ENCODE results near the gene DXO. TPM values are rescaled to one million over a fixed set of nuclear protein-coding genes. Genes with fewer than 3 reads are reported as not detected.
A peak's percentile ranks its signal among the peaks of the same experiment; 100 is the strongest.

DXO gene
- total and polyA plus RNA-seq, 2 of the 13 experiments (the other 11 are each of a cell fraction or from before 2014, with no cell fraction given) = 18.6 to 26.2 TPM

GRCh38 chr6:31972709-31973350 lies 892 bp upstream of the DXO start (continued):
- TF ChIP-seq HOMEZ (CRISPR knock-in tag; IDR thresholded peaks at IDR 0.05; ENCODE audit: low read depth) (no peak), POLR2A (IDR thresholded peaks at IDR 0.05; ENCODE audit: insufficient read depth in 1 of 2, low read depth in 2 of 2, low read length in 2 of 2) (peak in 1 of 2 experiments; percentile 14; a peak in 1 of 4 replicates), DR1 (CRISPR knock-in tag; IDR thresholded peaks at IDR 0.05) (peak; percentile 43; the same call in 1 of the 2 replicates), ZNF562 (CRISPR knock-in tag; IDR thresholded peaks at IDR 0.05; ENCODE audit: borderline replicate concordance) (no peak), MTF2 (CRISPR knock-in tag; IDR thresholded peaks at IDR 0.05; ENCODE audit: borderline replicate concordance) (no peak), ZNF724P (CRISPR knock-in tag; IDR thresholded peaks at IDR 0.05; ENCODE audit: borderline replicate concordance) (no peak), ZBTB25 (CRISPR knock-in tag; IDR thresholded peaks at IDR 0.05) (no peak), FOXA1 (IDR thresholded peaks at IDR 0.05) (no peak), FOXA1 (CRISPR knock-in tag; IDR thresholded peaks at IDR 0.05) (no peak), FUBP1 (CRISPR knock-in tag; IDR thresholded peaks at IDR 0.05; ENCODE audit: borderline replicate concordance) (no peak), BCL3 (CRISPR knock-in tag; IDR thresholded peaks at IDR 0.05) (no peak; the same call in 1 of the 2 replicates), NR2F1 (CRISPR knock-in tag; IDR thresholded peaks at IDR 0.05) (no peak), DNMT1 (CRISPR knock-in tag; IDR thresholded peaks at IDR 0.05) (no peak), DZIP1 (CRISPR knock-in tag; IDR thresholded peaks at IDR 0.05) (peak; percentile 8; the same call in 1 of the 2 replicates), SOX5 (CRISPR knock-in tag; IDR thresholded peaks at IDR 0.05; ENCODE audit: borderline replicate concordance) (no peak), ZNF766 (CRISPR knock-in tag; IDR thresholded peaks at IDR 0.05; ENCODE audit: borderline replicate concordance) (no peak), RNF219 (CRISPR knock-in tag; IDR thresholded peaks at IDR 0.05) (no peak), ZNF598 (CRISPR knock-in tag; IDR thresholded peaks at IDR 0.05; ENCODE audit: borderline replicate concordance) (no peak), ZMYM2 (CRISPR knock-in tag; IDR thresholded peaks at IDR 0.05) (no peak)

All from HepG2 (cell line).